Activated T-cell treated with anti-CD3 and anti-CD28 coated beads, Interleukin-2, amount 50 U/mL, for 1 hour (primary cell): ENCODE results near the gene METTL18.

Experiments used
- DNase-seq: peaks from one replicate; pipeline ENCODE4 v3.0.0-alpha.2; 2020

Gene METTL18

GRCh38 chr1:169784102-169784501, 10.6 kb downstream of the METTL18 start:
- no peak for DNase-seq

- no peak for DNase-seq
These were observed 12.1 kb downstream of the METTL18 start for GRCh38 chr1:169782596-169782995.

DNA sequence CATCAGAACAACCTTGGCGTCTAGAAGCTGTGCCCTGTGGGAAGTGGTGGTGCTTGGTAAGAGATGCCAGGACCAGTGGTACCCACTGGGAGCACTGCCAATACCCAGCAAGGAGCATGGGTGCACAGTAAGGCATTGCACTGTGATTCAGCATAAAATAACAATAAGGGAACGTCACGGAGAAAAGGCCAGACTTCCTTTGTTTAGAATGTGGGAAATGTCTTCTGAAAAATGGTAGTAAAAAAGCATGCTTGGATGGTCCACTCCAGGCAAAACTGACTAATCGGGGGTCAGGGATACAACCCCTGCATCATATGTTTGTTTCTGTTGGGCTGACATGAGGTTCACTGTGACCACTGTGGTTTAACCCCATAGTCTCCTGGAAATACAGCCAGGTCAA, 14.7 kb downstream of the METTL18 start:
- DNase-seq = no peak

- DNase-seq = no peak
These were observed 15.6 kb downstream of the METTL18 start for GRCh38 chr1:169779150-169779549.

DNA sequence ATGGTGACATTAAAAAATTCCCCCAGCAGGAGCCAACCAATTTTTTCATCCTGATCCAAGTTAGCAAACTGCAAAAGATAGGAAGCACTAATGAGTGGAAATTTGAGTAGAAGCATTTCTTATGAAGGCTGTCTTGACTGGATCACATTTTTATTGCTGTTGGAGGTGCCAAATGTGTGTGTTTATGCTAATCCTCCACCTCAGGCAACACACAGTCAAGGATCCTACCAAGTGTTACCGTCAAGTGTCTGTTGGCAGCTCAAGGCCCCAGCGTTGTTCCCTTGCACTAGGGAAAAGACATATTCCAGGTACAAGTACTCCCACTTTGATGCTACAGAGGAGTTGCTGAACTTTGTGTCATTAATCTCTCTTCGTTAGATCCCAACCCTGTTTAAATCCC, 18.3 kb downstream of the METTL18 start:
- DNase-seq = no peak

- no peak for DNase-seq
These were observed 26.5 kb downstream of the METTL18 start for GRCh38 chr1:169768161-169768560.

DNA sequence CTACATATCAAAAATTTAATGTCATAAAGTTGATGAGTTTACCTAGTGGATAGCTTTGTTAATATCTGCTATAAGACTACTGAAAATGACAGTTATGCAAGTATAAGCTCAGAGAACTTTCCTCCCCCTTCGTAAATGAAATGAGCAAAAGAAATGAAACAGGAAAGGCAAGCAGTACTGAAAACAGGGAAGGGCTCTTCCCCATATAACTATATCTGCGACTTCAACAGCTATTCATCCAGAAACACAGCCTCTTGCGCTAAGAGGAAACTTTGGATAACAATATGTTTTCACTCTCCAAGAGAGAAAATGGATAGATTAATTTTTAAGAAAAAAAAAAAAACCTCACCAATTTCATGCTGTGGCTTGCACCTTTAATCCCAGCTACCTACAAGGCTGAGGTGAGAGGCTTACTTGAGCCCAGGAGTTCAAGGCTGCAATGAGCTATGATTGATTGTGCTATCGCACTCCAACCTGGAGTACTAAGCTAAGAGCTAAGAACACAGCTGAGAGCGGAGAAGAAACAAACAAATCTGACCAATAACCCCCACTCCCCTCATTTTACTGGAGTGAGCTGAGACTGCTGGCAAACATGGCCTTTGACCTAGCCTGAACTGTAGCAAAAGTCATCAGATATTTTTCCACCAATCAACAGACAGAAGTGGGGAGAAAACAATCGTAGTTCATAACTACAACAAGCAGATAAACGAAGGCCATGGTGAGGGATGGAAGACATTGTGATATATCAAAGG, 29.0 kb downstream of the METTL18 start:
- no peak for DNase-seq

DNA sequence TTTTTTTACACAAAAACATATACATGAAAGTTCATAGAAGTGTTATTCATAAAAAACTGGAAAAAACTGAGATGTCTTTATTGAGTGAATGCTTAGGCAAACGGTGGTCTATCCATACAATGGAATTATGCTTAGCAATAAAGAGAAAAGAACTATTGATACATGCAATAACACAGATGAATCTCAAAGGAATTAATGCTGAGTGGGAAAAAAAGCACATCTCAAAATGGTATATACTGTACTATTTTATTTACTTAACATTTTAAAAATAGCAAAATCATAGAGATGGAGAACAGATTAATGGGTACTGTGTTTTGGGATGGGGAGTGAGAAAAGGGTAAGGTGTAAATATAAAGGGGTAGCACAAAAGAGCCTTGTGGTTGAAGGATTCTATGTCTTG, 29.8 kb downstream of the METTL18 start:
- no peak for DNase-seq

DNA sequence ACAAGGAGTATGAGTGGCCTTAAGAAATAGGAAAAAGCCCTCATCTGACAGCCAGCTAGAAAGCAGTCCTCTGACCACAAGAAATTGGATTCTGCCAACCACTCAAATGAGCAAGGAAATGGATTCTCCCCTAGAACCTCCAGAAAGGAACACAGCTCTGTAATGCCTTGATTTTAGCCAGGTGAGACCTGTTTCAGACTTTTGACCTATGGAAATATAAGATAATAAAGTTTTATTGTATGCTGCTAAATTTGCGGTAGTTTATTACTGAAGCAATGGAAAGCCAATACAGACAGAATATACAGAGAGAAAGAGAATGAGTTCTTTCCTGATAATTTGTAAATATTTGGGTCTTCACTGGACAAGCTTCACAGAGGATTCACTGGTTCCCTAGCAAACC, 32.0 kb downstream of the METTL18 start:
- no peak for DNase-seq

GRCh38 chr1:169759038-169759437, 35.7 kb downstream of the METTL18 start:
- DNase-seq = no peak

DNA sequence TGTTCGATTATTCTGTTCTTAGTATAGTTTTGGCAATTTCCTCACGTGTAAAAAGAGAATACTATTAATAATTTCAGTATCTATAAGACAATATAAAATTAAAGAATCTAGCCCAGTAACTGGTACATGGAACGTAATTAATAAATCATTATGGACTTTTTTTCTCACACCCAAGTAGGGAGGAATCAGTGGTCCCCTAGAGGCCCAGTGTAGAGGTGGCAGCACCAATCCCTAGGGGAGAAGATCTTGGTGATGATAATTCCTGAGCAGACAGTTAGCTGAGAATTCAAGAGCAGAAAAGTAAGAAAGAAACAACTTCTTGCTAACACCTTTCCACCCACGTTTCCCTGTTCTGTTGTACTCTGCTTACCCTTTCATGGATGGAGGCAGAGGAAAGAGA, 41.2 kb downstream of the METTL18 start:
- DNase-seq = no peak

DNA sequence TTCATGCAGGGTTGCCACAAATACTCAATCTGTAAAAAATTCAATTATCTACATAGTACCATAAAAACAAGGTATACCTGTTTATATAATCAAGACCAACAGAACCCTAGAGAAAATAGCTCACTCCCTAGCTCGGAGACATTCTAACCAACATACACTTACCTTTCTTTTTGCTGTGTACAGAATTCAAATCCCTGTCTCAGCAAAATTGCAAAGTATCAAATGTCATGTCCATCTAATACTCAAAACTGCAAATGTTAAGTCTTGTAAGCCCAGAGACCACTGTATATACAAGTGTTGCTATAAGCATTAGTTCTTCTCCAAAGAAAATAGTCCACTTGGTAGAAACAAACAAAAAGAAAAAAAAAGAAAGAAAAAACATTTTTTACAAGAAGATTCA, 44.7 kb downstream of the METTL18 start:
- DNase-seq = no peak

- DNase-seq = no peak
These were observed 48.2 kb downstream of the METTL18 start for GRCh38 chr1:169746550-169746949.

GRCh38 chr1:169745015-169745861, 49.5 kb downstream of the METTL18 start:
- DNase-seq = no peak
